OCI-LY7 (cell line): ENCODE results near the gene USP34. TPM values are rescaled to one million over a fixed set of nuclear protein-coding genes. Genes with fewer than 3 reads are reported as not detected.
A peak's percentile ranks its signal among the peaks of the same experiment; 100 is the strongest.

Experiments
- BruUV-seq: library from RNA; stranded (reverse); fragments of 400-500 nt; replicated peaks from 2 replicates; lab custom pipeline; 2021; lab: Mats Ljungman, UMichigan
- CTCF ChIA-PET: fragments of 300-600 bp; sonication (Branson Sonifier 250); formaldehyde crosslinking; loops from one replicate; lab custom pipeline; 2022; ENCODE audit warnings: antibody characterized with exemption; ENCODE audit not compliant: unreplicated experiment; lab: Charles Lee
- POLR2A ChIA-PET: fragments of 300-600 bp; sonication (Branson Sonifier 250); formaldehyde crosslinking; loops from one replicate; lab custom pipeline; 2022; ENCODE audit warnings: antibody characterized with exemption; lab: Charles Lee
- DNase-seq: peaks from one replicate; pipeline ENCODE4 v3.0.0-alpha.2; 2015; ENCODE audit warnings: low spot score
- H2AFZ ChIP-seq: fragments of 200-600 bp; sonication (generic), shearing (Covaris generic); 2 replicates; pipeline ENCODE4 v1.6.1; 2014; ENCODE audit warnings: mild to moderate bottlenecking, antibody characterized with exemption, low read length, moderate library complexity
- H3K27ac ChIP-seq: fragments of 200-600 bp; sonication (generic); 2 replicates; pipeline ENCODE4 v1.5.1; 2014; ENCODE audit warnings: mixed run types, low read depth, mild to moderate bottlenecking, moderate library complexity, low read length, inconsistent platforms; ENCODE audit not compliant: poor library complexity, severe bottlenecking
- H3K36me3 ChIP-seq: fragments of 200-600 bp; sonication (generic); 2 replicates; pipeline ENCODE4 v1.6.1; 2014; ENCODE audit warnings: mild to moderate bottlenecking, antibody characterized with exemption, low read length, moderate library complexity, mixed read lengths; ENCODE audit not compliant: insufficient read depth
- H3K4me1 ChIP-seq: fragments of 200-600 bp; sonication (generic); 2 replicates; pipeline ENCODE4 v1.5.1; 2014; ENCODE audit warnings: mild to moderate bottlenecking, low read length; ENCODE audit not compliant: insufficient read depth, poor library complexity, severe bottlenecking
- H3K4me2 ChIP-seq: fragments of 200-600 bp; sonication (generic); 2 replicates; pipeline ENCODE4 v1.6.1; 2014; ENCODE audit warnings: mild to moderate bottlenecking, low read length
- H3K4me3 ChIP-seq: fragments of 200-600 bp; sonication (generic); 2 replicates; pipeline ENCODE4 v1.5.1; 2014; ENCODE audit warnings: mild to moderate bottlenecking, low read depth, low read length; ENCODE audit not compliant: poor library complexity, severe bottlenecking
- H3K79me2 ChIP-seq: fragments of 200-600 bp; sonication (generic); 2 replicates; pipeline ENCODE4 v1.6.1; 2016; ENCODE audit warnings: low read depth, mild to moderate bottlenecking, low read length, moderate library complexity, mixed read lengths; ENCODE audit not compliant: insufficient read depth
- H3K9me2 ChIP-seq: fragments of 200-600 bp; sonication (generic); 2 replicates; pipeline ENCODE4 v1.6.1; 2016; ENCODE audit warnings: mild to moderate bottlenecking, low read length, mixed read lengths; ENCODE audit not compliant: insufficient read depth
- H3K9me3 ChIP-seq: fragments of 200-600 bp; sonication (generic); 2 replicates; pipeline ENCODE4 v1.6.1; 2014; ENCODE audit warnings: mild to moderate bottlenecking, mixed run types, low read length, mixed read lengths
- H4K20me1 ChIP-seq: fragments of 200-600 bp; sonication (generic); 2 replicates; pipeline ENCODE4 v1.6.1; 2014; ENCODE audit warnings: mild to moderate bottlenecking, antibody characterized with exemption, low read length, moderate library complexity, mixed read lengths; ENCODE audit not compliant: insufficient read depth
- CTCF ChIP-seq: fragments of 200-600 bp; sonication (generic); conservative IDR thresholded peaks from 2 replicates; pipeline ENCODE4 v1.5.1; 2014; ENCODE audit warnings: mild to moderate bottlenecking, antibody characterized with exemption, low read length, moderate library complexity, mixed read lengths
- EZH2phosphoT487 ChIP-seq: fragments of 200-600 bp; sonication (generic); IDR thresholded peaks from 2 replicates; pipeline ENCODE4 v1.6.1; 2018; ENCODE audit warnings: low read depth, borderline replicate concordance, mild to moderate bottlenecking, mixed run types, antibody characterized with exemption, low read length, moderate library complexity, mixed read lengths
- intact Hi-C: fragments of 100-400 bp; cut with micrococcal nuclease; formaldehyde crosslinking; loops from one replicate; pipeline ENCODE4 v1.10.0; 2022; ENCODE audit not compliant: unreplicated experiment
- total RNA-seq, 2 experiments: library from RNA; depleted of rRNA in 1 of 2; stranded (reverse); fragments of >200 nt in 1 of 2; shearing (Covaris generic) in 1 of 2; gene quantifications; 2 replicates each; pipeline ENCODE4 v1.2.3, GENCODE V29; 2014 to 2022

The USP34 gene
- total RNA-seq, 2 experiments from 2014 or later = 192 to 344 TPM

GRCh38 chr2:61255580-61256437, 215.1 kb downstream of the USP34 start:
- TSS peak; percentile 4 for BruUV-seq
- H3K9me2 ChIP-seq = no peaks in the 10 kb centered on the region
- intact Hi-C loops = no loop called here
- CTCF ChIA-PET = no interaction called here
- DNase-seq = no peak
- no peaks in the 10 kb centered on the region for H3K4me1 ChIP-seq
- no peak overlapping the region for H2AFZ ChIP-seq
- no peak overlapping the region for H3K27ac ChIP-seq
- H3K9me3 ChIP-seq = no peaks in the 10 kb centered on the region
- H4K20me1 ChIP-seq = no peaks in the 10 kb centered on the region
- POLR2A ChIA-PET = interaction anchor here (0.5 to 2.3 kb wide), 4 partner anchors 9 to 484 kb away, joined by 3 to 10 read pairs (median 6); no protein-coding TSS in a partner anchor
- no peaks in the 10 kb centered on the region for H3K79me2 ChIP-seq
- H3K4me3 ChIP-seq = no peak overlapping the region
- TF ChIP-seq CTCF (no peak), EZH2phosphoT487 (no peak)
- H3K4me2 ChIP-seq = no peak overlapping the region
- peaks cover 95% of the 10 kb centered on the region for H3K36me3 ChIP-seq

GRCh38 chr2:61254536-61254935, 216.4 kb downstream of the USP34 start:
- Histone ChIP-seq H3K27ac (no peak overlapping the region), H3K36me3 (peaks cover 95% of the 10 kb centered on the region), H4K20me1 (no peaks in the 10 kb centered on the region), H3K4me1 (no peaks in the 10 kb centered on the region), H3K4me3 (no peak overlapping the region), H2AFZ (no peak overlapping the region), H3K9me2 (no peaks in the 10 kb centered on the region), H3K4me2 (no peak overlapping the region), H3K79me2 (no peaks in the 10 kb centered on the region), H3K9me3 (no peaks in the 10 kb centered on the region)
- CTCF ChIA-PET = no interaction called here
- TF ChIP-seq CTCF (no peak), EZH2phosphoT487 (no peak)
- DNase-seq = no peak
- intact Hi-C loops = no loop called here
- BruUV-seq = no TSS peak
- POLR2A ChIA-PET = interaction anchor here (2.3 kb wide), 1 partner anchor 10 kb away, joined by 10 read pairs; no protein-coding TSS in a partner anchor

GRCh38 chr2:61253136-61253535, 217.8 kb downstream of the USP34 start:
- no peaks in the 10 kb centered on the region for H3K9me3 ChIP-seq
- no peak overlapping the region for H2AFZ ChIP-seq
- no peak overlapping the region for H3K4me3 ChIP-seq
- no peak for TF ChIP-seq CTCF
- no peak for TF ChIP-seq EZH2phosphoT487
- H3K9me2 ChIP-seq = no peaks in the 10 kb centered on the region
- intact Hi-C loops = no loop called here
- POLR2A ChIA-PET = no interaction called here
- CTCF ChIA-PET = no interaction called here
- H3K4me1 ChIP-seq = no peaks in the 10 kb centered on the region
- DNase-seq = no peak
- no peaks in the 10 kb centered on the region for H3K79me2 ChIP-seq
- H3K27ac ChIP-seq = no peak overlapping the region
- H3K36me3 ChIP-seq = peaks cover 97% of the 10 kb centered on the region
- no TSS peak for BruUV-seq
- H4K20me1 ChIP-seq = no peaks in the 10 kb centered on the region
- no peak overlapping the region for H3K4me2 ChIP-seq
